ENCODE data around the gene RAMP3. TPM values are rescaled to one million over a fixed set of nuclear protein-coding genes. Genes with fewer than 3 reads are reported as not detected.

The RAMP3 gene
- total RNA-seq, 2 experiments from 2014 or later: not detected

GRCh38 chr7:45183711-45184210 lies 26.2 kb downstream of the RAMP3 start:
- DNase-seq (no peak), ATAC-seq (no peak)
- TF ChIP-seq, protein P1, sequence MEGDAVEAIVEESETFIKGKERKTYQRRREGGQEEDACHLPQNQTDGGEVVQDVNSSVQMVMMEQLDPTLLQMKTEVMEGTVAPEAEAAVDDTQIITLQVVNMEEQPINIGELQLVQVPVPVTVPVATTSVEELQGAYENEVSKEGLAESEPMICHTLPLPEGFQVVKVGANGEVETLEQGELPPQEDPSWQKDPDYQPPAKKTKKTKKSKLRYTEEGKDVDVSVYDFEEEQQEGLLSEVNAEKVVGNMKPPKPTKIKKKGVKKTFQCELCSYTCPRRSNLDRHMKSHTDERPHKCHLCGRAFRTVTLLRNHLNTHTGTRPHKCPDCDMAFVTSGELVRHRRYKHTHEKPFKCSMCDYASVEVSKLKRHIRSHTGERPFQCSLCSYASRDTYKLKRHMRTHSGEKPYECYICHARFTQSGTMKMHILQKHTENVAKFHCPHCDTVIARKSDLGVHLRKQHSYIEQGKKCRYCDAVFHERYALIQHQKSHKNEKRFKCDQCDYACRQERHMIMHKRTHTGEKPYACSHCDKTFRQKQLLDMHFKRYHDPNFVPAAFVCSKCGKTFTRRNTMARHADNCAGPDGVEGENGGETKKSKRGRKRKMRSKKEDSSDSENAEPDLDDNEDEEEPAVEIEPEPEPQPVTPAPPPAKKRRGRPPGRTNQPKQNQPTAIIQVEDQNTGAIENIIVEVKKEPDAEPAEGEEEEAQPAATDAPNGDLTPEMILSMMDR (IDR thresholded peaks at IDR 0.05): no peak
- CTCF ChIA-PET: interaction anchor here (1.9 kb wide), 1 partner anchor 30 kb away, joined by 4 read pairs; no protein-coding TSS in a partner anchor
- Mint-ChIP-seq H3K9me3 (no peaks in the 10 kb centered on the region), H3K36me3 (ENCODE audit: low read depth) (no peaks in the 10 kb centered on the region), H3K4me3 (no peak overlapping the region), H3K4me1 (ENCODE audit: low read depth) (no peaks in the 10 kb centered on the region), H3K27me3 (peaks cover 3% of the 10 kb centered on the region), H3K27ac (no peak overlapping the region)
- POLR2A ChIA-PET: no interaction called here
- intact Hi-C loops (cut with micrococcal nuclease): no loop called here

DNA sequence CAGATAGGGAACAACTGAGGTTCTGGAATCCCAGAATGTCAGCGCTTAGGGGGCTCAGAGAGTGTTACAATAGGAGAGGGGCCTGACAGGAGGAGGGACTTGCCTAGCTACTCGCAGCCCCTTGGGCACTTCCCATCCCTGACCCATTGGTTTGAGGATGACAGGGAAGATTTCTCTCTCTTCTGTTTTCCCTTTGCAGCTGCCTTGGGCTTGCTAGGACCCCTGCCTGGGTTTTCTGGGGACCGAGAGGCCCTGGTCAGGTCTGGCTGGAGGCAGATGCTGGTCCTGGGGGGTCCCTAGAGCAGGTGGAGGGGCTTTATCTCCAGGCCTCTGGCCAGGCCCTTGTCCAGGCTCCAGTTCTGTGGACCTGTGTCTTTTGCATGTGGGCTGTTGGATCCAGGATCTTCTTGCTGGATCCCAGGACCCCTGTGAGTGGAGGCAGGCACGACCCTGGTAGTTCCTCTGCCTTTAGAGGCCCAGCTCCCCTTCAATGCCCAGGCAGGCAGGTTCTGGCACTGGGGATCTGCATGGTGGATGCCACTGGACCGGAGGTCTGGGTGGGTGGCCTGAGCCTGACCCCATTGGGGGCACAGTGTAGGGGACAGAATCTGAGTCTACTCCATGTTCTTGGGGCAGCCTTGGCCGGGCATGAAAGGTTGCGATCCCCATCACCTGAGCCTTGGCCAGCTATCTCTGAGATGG lies 26.9 kb downstream of the RAMP3 start:
- Mint-ChIP-seq H3K36me3 (ENCODE audit: low read depth) (no peaks in the 10 kb centered on the region), H3K27ac (no peak overlapping the region), H3K4me3 (no peak overlapping the region), H3K9me3 (no peaks in the 10 kb centered on the region), H3K27me3 (peaks cover 2% of the 10 kb centered on the region), H3K4me1 (ENCODE audit: low read depth) (no peaks in the 10 kb centered on the region)
- ATAC-seq (no peak), DNase-seq (no peak)
- intact Hi-C loops (cut with micrococcal nuclease): no loop called here
- TF ChIP-seq, protein P1 (IDR thresholded peaks at IDR 0.05): no peak
- ChIA-PET POLR2A (no interaction called here), CTCF (interaction anchor here (1.9 kb wide), 1 partner anchor 30 kb away, joined by 4 read pairs; no protein-coding TSS in a partner anchor)

DNA sequence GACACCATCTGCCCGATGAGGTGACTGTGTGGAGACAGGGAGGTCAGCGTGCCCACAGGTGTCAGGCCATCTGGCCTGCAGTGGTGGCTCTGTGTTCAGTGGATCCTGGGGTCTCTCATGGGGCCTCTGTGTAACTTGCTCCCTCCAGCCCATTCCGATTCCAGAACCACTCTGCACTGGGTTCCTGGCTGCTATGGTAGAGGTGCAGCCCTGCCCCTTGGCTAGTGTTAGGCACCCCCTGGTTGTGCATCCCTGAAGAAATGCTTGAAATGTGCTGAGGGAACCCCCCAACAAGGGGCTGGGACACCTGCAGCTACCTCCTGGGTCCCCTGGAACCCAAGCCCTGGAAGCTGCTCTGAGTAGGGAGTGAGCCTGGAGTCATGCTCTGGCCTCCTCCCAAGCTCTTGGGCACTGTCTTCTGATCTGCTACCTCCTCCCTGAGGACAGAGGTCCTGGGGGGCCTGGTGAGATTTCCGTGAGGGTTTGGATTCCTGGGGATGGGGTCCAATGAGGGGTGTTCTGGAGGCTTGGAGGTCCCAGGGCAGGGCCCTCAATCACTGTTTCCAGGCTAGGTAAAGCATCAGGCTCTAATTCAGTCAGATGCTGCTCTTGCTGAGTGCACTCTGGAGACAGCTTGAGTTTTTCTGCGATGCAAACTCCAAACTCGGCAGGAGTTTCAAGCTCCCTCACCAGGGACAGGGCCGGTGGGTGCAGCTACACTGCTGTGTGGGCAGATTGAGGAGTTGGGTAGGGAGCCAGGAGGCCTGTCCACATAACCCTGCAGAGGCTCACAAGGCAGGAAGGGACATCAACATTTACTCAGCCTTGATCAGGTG lies 27.7 kb downstream of the RAMP3 start:
- no peak overlapping the region for H3K27ac Mint-ChIP-seq
- ATAC-seq: no peak
- ChIA-PET POLR2A (no interaction called here), CTCF (interaction anchor here (1.9 kb wide), 1 partner anchor 31 kb away, joined by 4 read pairs; no protein-coding TSS in a partner anchor)
- peaks cover 2% of the 10 kb centered on the region for H3K27me3 Mint-ChIP-seq
- TF ChIP-seq, protein P1 (IDR thresholded peaks at IDR 0.05): no peak
- no peaks in the 10 kb centered on the region for H3K36me3 Mint-ChIP-seq (ENCODE audit: low read depth)
- no peak overlapping the region for H3K4me3 Mint-ChIP-seq
- intact Hi-C loops (cut with micrococcal nuclease): no loop called here
- H3K9me3 Mint-ChIP-seq: no peaks in the 10 kb centered on the region
- no peaks in the 10 kb centered on the region for H3K4me1 Mint-ChIP-seq (ENCODE audit: low read depth)
- DNase-seq: no peak

- intact Hi-C loops (cut with micrococcal nuclease): no loop called here
- ChIA-PET POLR2A (no interaction called here), CTCF (no interaction called here)
- Mint-ChIP-seq H3K4me3 (no peak overlapping the region), H3K9me3 (no peaks in the 10 kb centered on the region), H3K27me3 (peaks cover 2% of the 10 kb centered on the region), H3K27ac (no peak overlapping the region), H3K36me3 (ENCODE audit: low read depth) (no peaks in the 10 kb centered on the region), H3K4me1 (ENCODE audit: low read depth) (no peaks in the 10 kb centered on the region)
- TF ChIP-seq, protein P1 (IDR thresholded peaks at IDR 0.05): no peak
- ATAC-seq (no peak), DNase-seq (no peak)
These were observed 28.3 kb downstream of the RAMP3 start for GRCh38 chr7:45185864-45186250.

Measured in activated CD8-positive, alpha-beta T cell treated with anti-CD3 and anti-CD28 coated beads for 36 hours (primary cell).